NCI-H510A treated with DMSO at 0.1 percent for 48 hours (cell line): ENCODE data around the gene CLEC6A.
"Not testable (repeated sequence)": the region's sequence is repeated elsewhere in the genome, so short reads cannot be mapped to it uniquely, and the experiment has no call there.

ENCODE experiments used
- DNase-seq: peaks from one replicate; lab custom pipeline; 2025; lab: John Stamatoyannopoulos, UW

The CLEC6A gene

GRCh38 chr12:8495671-8496070 is 39.9 kb downstream of the CLEC6A start:
- not testable (repeated sequence) for DNase-seq

GRCh38 chr12:8496074-8496473 is 40.3 kb downstream of the CLEC6A start:
- DNase-seq, result not testable (repeated sequence)

GRCh38 chr12:8499616-8500015 is 43.9 kb downstream of the CLEC6A start:
- no peak for DNase-seq

- DNase-seq, result no peak
Measured at GRCh38 chr12:8501720-8502119, 46.0 kb downstream of the CLEC6A start.

DNA sequence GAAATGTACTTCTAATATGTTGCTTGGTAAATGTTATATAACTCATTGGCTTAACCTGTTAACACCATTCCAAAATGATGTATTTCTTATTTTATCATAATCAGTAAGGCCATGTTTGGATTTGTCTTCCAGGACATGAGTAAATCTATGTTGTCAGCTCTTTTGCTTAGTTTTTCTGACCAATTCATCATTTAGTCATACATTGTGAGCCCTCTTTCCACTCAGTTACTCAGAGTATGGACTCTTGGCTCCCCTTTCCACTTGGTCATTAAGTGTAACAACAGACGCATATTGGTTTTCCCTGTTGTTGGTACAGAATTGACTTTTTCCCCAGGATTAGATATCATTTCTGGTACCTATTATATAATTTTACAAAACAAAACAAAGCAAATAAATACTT is 48.6 kb downstream of the CLEC6A start:
- DNase-seq, result no peak

DNA sequence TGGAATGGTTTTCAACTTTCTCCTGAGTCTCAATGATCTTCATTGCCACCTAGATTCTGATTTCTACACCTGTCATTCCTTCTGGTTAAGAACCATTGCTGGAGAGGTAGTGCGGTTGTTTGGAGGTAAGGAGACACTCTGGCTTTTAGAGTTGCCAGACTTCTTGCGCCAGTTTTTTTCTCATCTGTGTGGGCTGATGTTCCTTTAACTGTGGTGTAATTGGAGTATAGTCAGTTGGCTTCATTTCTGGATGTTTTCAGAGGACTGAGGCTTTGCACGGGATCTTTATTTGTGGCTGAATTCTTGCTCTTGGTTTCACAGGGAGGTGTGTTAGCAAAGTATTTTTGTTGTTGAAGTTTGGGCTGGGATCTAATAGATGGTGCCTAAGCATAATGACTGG is 51.8 kb downstream of the CLEC6A start:
- no peak for DNase-seq

DNA sequence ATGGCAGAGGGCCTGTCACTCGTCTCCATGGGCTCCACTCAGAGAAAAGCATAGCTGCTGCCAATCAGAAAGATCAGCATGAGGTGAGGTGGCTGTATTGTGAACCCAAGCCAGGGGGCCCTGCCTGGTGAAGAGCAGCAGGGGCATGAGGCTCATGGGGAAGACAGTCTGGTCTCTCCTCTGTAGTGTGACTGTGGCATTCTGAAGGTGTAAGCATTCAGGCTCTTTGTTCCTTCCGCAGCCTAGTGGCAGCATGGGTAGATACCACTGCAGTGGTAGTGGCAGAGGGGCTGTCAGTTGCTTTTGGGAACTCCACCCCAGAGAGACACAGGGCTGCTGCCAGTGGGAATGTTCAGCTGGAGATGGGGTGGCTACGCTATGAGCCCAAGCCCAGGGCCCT is 52.5 kb downstream of the CLEC6A start:
- DNase-seq, result no peak

DNA sequence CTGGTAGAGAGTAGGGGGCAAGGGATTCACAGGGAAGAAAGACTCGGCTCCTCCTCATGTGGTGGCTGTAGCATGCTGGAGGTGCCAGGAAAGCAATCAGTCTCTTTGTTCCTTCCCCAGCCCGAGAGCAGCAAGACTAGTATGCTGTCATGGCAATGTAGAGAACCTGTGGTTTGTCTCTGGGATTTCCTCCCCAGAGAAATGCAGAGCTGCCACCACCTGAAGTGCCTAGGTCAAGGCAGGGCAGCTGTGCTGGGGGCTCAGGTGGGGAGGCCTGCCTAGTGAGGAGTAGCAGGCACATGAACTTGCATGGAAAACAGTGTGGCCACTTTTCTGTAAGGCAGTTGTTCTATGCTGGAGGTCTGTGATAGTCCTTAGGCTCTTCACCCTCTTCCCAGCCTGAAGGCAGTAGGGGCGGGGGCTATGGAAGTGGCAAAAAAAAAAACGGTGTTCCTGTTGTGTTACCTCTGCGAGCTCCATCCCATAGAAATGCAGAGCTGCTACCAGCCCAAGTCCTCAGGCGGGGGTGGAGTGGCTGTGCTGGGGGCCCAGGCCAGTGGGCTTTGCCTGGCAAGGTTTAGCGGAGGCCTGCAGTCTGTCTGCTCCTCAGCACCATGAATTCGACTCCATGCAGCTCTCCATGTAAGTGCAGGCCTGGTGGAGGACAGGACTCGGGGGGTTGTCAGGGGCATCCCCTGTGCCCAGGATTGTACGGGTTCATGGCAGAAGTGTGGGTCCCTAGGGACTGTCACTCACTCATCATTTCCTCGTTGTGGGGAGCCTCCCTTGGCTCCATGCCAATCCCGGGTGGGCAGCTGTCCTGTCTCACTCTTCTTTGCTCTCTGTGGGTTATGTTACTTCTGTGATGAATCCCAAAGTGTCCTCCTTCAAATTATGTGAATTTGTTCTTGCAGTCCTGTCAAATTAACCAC is 53.4 kb downstream of the CLEC6A start:
- DNase-seq, result no peak

GRCh38 chr12:8513256-8513655 is 57.5 kb downstream of the CLEC6A start, which contains the start of gene CLEC4D:
TSS of gene CLEC4D (plus strand) at chr12:8513503. CDS start at chr12:8513733, 230 bp downstream.
- no peak for DNase-seq

- DNase-seq, result no peak
Measured at GRCh38 chr12:8517971-8518370, 62.2 kb downstream of the CLEC6A start.

- no peak for DNase-seq
Measured at GRCh38 chr12:8519171-8519570, 63.4 kb downstream of the CLEC6A start.

DNA sequence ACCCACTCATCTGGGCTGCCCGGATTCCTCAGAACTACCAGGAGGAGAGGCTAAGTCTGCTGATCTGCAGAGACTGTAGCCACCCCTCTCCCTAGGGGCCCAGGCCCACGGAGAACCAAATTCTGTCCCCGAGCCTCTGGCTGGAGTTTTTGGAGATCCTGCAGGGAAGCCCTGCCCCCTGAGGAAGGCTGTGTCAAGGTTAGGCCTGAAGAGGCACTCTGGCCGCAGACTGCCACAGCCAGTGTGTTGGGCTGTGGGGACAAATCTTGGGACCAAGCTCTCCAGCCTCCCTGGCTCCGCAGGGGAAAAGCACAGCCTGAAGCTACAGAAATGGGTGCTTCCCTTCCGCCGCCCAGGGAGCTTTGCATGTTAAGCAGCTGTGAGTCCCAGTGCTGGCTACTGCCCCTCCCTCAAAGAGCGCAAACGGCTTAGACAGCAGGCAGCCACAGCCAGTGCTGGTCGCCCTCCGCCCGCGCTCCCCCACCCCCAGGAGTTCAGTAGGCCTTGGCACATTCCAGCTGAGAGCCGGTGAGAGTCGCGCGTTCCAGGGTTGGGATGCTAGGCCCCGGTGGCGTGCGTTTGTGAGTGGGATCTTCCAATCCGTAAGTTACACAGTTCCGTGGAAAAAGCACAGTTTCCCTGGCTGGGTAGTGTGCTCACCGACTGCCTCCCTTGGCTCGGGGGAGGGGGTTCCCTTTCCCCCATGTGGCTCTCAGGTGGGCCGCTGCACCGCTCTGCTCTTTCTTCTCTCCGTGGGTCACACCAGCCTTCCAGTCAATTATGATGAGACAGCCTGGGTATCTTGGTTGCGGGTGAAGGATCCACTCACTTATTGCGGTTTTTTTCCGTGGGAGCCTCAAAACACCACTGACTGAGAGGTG is 71.7 kb downstream of the CLEC6A start:
- DNase-seq, result no peak
